HEK293 (cell line): ENCODE results near the gene COA8.

Experiments used
- CTCF ChIA-PET: fragments of 350-600 bp; formaldehyde crosslinking; extraction: SDS; loops from one replicate; lab custom pipeline; 2021; ENCODE audit warnings: antibody characterized with exemption; lab: Yijun Ruan, JAX
- POLR2A ChIA-PET: fragments of 300-600 bp; formaldehyde crosslinking; extraction: SDS; loops from one replicate; lab custom pipeline; 2020; ENCODE audit warnings: antibody characterized with exemption, inconsistent platforms; lab: Yijun Ruan, JAX
- H3K27ac ChIP-seq: fragments of 200-500 bp; sonication (Bioruptor generic); 2 replicates; pipeline ENCODE4 v1.5.1; 2014; ENCODE audit warnings: low read depth, low read length, control low read depth, inconsistent platforms; ENCODE audit errors: extremely low read depth
- H3K36me3 ChIP-seq, 2 experiments: fragments of 200-500 bp in 1 of 2; sonication (Bioruptor generic) in 1 of 2; 1 replicate in 1 of 2; 2 replicates in 1 of 2; pipeline ENCODE4 v1.5.1; 2014 to 2017; ENCODE audit warnings: inconsistent platforms in 2 of 2, low read length in 2 of 2; ENCODE audit not compliant: control insufficient read depth in 2 of 2, insufficient read depth in 1 of 2
- H3K4me1 ChIP-seq: fragments of 200-500 bp; sonication (Bioruptor generic); 2 replicates; pipeline ENCODE4 v1.5.1; 2014; ENCODE audit warnings: mild to moderate bottlenecking, low read length, inconsistent platforms; ENCODE audit not compliant: control insufficient read depth, insufficient read depth
- H3K4me3 ChIP-seq: 2 replicates; pipeline ENCODE4 v1.5.1; 2011; ENCODE audit warnings: low read depth, mild to moderate bottlenecking, control low read depth, low read length, moderate library complexity
- H3K9me3 ChIP-seq: fragments of 200-500 bp; sonication (Bioruptor generic); 2 replicates; pipeline ENCODE4 v1.5.1; 2014; ENCODE audit warnings: low read depth, low read length, inconsistent platforms; ENCODE audit not compliant: control insufficient read depth, insufficient read depth
- GLIS2 ChIP-seq: fragments of 450-650 bp; formaldehyde crosslinking; IDR thresholded peaks from 2 replicates; pipeline ENCODE4 v1.5.1; 2016; ENCODE audit warnings: missing biosample characterization, missing genetic modification characterization
- IKZF3 ChIP-seq: fragments of 450-650 bp; IDR thresholded peaks from 2 replicates; pipeline ENCODE4 v1.5.0; 2018; ENCODE audit warnings: missing biosample characterization, mild to moderate bottlenecking, missing genetic modification characterization, moderate library complexity
- MEIS1 ChIP-seq: sonication (generic); formaldehyde crosslinking; IDR thresholded peaks from 2 replicates; pipeline ENCODE4 v1.8.1; 2022; ENCODE audit warnings: missing genetic modification reagents, mild to moderate bottlenecking, borderline replicate concordance
- SP3 ChIP-seq: fragments of 450-650 bp; formaldehyde crosslinking; IDR thresholded peaks from 2 replicates; pipeline ENCODE4 v1.5.1; 2016; ENCODE audit warnings: missing biosample characterization, missing genetic modification characterization
- ZBTB8A ChIP-seq: fragments of 450-650 bp; formaldehyde crosslinking; IDR thresholded peaks from 2 replicates; pipeline ENCODE4 v1.5.1; 2016; ENCODE audit warnings: missing biosample characterization, missing genetic modification characterization
- ZFP69B ChIP-seq: fragments of 450-650 bp; formaldehyde crosslinking; IDR thresholded peaks from 2 replicates; pipeline ENCODE4 v1.5.1; 2016; ENCODE audit warnings: missing biosample characterization, missing genetic modification characterization
- ZNF202 ChIP-seq: fragments of 450-650 bp; formaldehyde crosslinking; IDR thresholded peaks from 2 replicates; pipeline ENCODE4 v1.5.1; 2016; ENCODE audit warnings: missing biosample characterization, missing genetic modification characterization, borderline replicate concordance
- ZNF302 ChIP-seq: fragments of 450-650 bp; formaldehyde crosslinking; IDR thresholded peaks from 2 replicates; pipeline ENCODE4 v1.5.1; 2016; ENCODE audit warnings: missing biosample characterization, missing genetic modification characterization, low read depth
- ZNF311 ChIP-seq: fragments of 450-650 bp; formaldehyde crosslinking; IDR thresholded peaks from 2 replicates; pipeline ENCODE4 v1.5.1; 2017; ENCODE audit warnings: missing biosample characterization, missing genetic modification characterization, borderline replicate concordance
- ZNF391 ChIP-seq: fragments of 450-650 bp; formaldehyde crosslinking; IDR thresholded peaks from 2 replicates; pipeline ENCODE4 v1.5.1; 2016; ENCODE audit warnings: low read depth, missing biosample characterization, missing genetic modification characterization, borderline replicate concordance
- ZNF629 ChIP-seq: fragments of 450-650 bp; formaldehyde crosslinking; IDR thresholded peaks from 2 replicates; pipeline ENCODE4 v1.5.1; 2017; ENCODE audit warnings: missing biosample characterization, missing genetic modification characterization
- ZNF777 ChIP-seq: fragments of 450-650 bp; formaldehyde crosslinking; IDR thresholded peaks from 2 replicates; pipeline ENCODE4 v1.5.1; 2017; ENCODE audit warnings: missing biosample characterization, missing genetic modification characterization, borderline replicate concordance
- ZXDB ChIP-seq: fragments of 450-650 bp; formaldehyde crosslinking; IDR thresholded peaks from 2 replicates; pipeline ENCODE4 v1.5.1; 2016; ENCODE audit warnings: missing biosample characterization, missing genetic modification characterization
- TF ChIP-seq, protein P1 (sequence below): fragments of 450-650 bp; formaldehyde crosslinking; IDR thresholded peaks from 2 replicates; pipeline ENCODE4 v1.5.1; 2017; ENCODE audit warnings: missing biosample characterization, missing genetic modification characterization
- TF ChIP-seq, protein P2 (sequence below): fragments of 450-650 bp; formaldehyde crosslinking; IDR thresholded peaks from 2 replicates; pipeline ENCODE4 v1.5.1; 2016; ENCODE audit warnings: missing biosample characterization, missing genetic modification characterization, borderline replicate concordance
- TF ChIP-seq, protein P3 (sequence below): fragments of 450-650 bp; formaldehyde crosslinking; IDR thresholded peaks from 2 replicates; pipeline ENCODE4 v1.5.1; 2016; ENCODE audit warnings: missing biosample characterization, missing genetic modification characterization, low read depth
- TF ChIP-seq, protein P4 (sequence below): fragments of 450-650 bp; formaldehyde crosslinking; IDR thresholded peaks from 2 replicates; pipeline ENCODE4 v1.5.1; 2016; ENCODE audit warnings: missing biosample characterization, missing genetic modification characterization
- TF ChIP-seq, protein P5 (sequence below): fragments of 450-650 bp; formaldehyde crosslinking; IDR thresholded peaks from 2 replicates; pipeline ENCODE4; 2016; ENCODE audit warnings: missing biosample characterization, missing genetic modification characterization
- TF ChIP-seq, protein P6 (sequence below): fragments of 450-650 bp; formaldehyde crosslinking; IDR thresholded peaks from 2 replicates; pipeline ENCODE4 v1.5.1; 2016; ENCODE audit warnings: missing biosample characterization, missing genetic modification characterization, low read depth
- TF ChIP-seq, protein P7 (sequence below): fragments of 450-650 bp; formaldehyde crosslinking; IDR thresholded peaks from 2 replicates; pipeline ENCODE4 v1.5.1; 2016; ENCODE audit warnings: missing biosample characterization, missing genetic modification characterization
- TF ChIP-seq, protein P8 (sequence below): fragments of 450-650 bp; IDR thresholded peaks from 2 replicates; pipeline ENCODE4 v1.5.1; 2018; ENCODE audit warnings: missing biosample characterization, mild to moderate bottlenecking, missing genetic modification characterization

COA8 gene

DNA sequence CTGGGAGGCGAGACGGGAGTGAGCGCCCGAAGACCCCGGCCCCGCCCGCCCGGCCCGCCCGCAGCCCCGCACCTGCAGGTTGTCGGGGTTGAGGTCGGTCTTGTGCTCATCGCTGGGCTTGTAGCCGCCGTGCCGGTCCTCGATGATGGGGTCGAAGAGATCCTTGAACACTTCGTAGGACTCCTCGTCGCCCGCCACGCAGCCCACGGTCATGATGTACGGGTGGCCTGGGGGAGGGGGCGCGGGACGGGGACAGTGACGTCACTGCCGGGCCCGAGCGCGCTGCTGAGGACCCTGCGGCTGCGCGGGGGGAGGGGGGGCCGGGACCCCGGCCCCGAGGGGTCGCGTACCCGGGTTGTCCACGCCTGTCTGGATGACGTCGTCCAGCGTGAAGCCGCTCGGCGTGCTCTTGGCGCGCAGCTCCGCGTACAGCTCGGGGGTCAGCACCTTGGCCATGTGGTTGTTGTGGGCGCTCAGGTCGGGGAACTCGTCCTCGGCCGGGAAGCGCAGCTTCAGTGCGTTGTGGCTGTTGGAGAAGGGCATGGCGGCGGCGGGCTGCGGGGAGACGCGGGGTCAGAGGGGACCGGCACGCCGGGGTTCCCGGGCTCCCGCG lies 40.7 kb upstream of the COA8 start:
- ChIA-PET POLR2A (interaction anchor here (0.7 to 3.3 kb wide), 13 partner anchors 9 to 188 kb away, joined by 3 to 19 read pairs (median 5); partner anchors contain the start of genes BAG5 and EIF5), CTCF (interaction anchor here (0.7 to 1.1 kb wide), 2 partner anchors 9 to 16 kb away, joined by 3 read pairs; no protein-coding TSS in a partner anchor)
- H3K9me3 ChIP-seq: no peaks in the 10 kb centered on the region
- H3K4me3 ChIP-seq: peak overlapping the region; percentile 82
- peaks cover 0 to 33% of the 10 kb centered on the region in 2 experiments; a peak in 1 of 3 replicates for H3K36me3 ChIP-seq
- peaks cover 22% of the 10 kb centered on the region for H3K4me1 ChIP-seq
- H3K27ac ChIP-seq: peak overlapping the region; percentile 99
- TF ChIP-seq, protein P1, sequence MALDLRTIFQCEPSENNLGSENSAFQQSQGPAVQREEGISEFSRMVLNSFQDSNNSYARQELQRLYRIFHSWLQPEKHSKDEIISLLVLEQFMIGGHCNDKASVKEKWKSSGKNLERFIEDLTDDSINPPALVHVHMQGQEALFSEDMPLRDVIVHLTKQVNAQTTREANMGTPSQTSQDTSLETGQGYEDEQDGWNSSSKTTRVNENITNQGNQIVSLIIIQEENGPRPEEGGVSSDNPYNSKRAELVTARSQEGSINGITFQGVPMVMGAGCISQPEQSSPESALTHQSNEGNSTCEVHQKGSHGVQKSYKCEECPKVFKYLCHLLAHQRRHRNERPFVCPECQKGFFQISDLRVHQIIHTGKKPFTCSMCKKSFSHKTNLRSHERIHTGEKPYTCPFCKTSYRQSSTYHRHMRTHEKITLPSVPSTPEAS (tag by site-specific recombination): no peak
- TF ChIP-seq, protein P2, sequence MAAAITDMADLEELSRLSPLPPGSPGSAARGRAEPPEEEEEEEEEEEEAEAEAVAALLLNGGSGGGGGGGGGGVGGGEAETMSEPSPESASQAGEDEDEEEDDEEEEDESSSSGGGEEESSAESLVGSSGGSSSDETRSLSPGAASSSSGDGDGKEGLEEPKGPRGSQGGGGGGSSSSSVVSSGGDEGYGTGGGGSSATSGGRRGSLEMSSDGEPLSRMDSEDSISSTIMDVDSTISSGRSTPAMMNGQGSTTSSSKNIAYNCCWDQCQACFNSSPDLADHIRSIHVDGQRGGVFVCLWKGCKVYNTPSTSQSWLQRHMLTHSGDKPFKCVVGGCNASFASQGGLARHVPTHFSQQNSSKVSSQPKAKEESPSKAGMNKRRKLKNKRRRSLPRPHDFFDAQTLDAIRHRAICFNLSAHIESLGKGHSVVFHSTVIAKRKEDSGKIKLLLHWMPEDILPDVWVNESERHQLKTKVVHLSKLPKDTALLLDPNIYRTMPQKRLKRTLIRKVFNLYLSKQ (tag by site-specific recombination): no peak
- TF ChIP-seq, protein P3, sequence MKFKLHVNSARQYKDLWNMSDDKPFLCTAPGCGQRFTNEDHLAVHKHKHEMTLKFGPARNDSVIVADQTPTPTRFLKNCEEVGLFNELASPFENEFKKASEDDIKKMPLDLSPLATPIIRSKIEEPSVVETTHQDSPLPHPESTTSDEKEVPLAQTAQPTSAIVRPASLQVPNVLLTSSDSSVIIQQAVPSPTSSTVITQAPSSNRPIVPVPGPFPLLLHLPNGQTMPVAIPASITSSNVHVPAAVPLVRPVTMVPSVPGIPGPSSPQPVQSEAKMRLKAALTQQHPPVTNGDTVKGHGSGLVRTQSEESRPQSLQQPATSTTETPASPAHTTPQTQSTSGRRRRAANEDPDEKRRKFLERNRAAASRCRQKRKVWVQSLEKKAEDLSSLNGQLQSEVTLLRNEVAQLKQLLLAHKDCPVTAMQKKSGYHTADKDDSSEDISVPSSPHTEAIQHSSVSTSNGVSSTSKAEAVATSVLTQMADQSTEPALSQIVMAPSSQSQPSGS (tag by site-specific recombination): peak; percentile 94
- no peak for TF ChIP-seq ZFP69B (tag by site-specific recombination)
- no peak for TF ChIP-seq MEIS1 (CRISPR knock-in tag)
- TF ChIP-seq ZNF629 (tag by site-specific recombination): peak; percentile 79
- no peak for TF ChIP-seq ZNF202
- TF ChIP-seq, protein P4, sequence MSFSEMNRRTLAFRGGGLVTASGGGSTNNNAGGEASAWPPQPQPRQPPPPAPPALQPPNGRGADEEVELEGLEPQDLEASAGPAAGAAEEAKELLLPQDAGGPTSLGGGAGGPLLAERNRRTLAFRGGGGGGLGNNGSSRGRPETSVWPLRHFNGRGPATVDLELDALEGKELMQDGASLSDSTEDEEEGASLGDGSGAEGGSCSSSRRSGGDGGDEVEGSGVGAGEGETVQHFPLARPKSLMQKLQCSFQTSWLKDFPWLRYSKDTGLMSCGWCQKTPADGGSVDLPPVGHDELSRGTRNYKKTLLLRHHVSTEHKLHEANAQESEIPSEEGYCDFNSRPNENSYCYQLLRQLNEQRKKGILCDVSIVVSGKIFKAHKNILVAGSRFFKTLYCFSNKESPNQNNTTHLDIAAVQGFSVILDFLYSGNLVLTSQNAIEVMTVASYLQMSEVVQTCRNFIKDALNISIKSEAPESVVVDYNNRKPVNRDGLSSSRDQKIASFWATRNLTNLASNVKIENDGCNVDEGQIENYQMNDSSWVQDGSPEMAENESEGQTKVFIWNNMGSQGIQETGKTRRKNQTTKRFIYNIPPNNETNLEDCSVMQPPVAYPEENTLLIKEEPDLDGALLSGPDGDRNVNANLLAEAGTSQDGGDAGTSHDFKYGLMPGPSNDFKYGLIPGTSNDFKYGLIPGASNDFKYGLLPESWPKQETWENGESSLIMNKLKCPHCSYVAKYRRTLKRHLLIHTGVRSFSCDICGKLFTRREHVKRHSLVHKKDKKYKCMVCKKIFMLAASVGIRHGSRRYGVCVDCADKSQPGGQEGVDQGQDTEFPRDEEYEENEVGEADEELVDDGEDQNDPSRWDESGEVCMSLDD (tag by site-specific recombination): peak; percentile 91
- no peak for TF ChIP-seq SP3 (tag by site-specific recombination)
- no peak for TF ChIP-seq ZNF302 (tag by site-specific recombination)
- TF ChIP-seq, protein P5, sequence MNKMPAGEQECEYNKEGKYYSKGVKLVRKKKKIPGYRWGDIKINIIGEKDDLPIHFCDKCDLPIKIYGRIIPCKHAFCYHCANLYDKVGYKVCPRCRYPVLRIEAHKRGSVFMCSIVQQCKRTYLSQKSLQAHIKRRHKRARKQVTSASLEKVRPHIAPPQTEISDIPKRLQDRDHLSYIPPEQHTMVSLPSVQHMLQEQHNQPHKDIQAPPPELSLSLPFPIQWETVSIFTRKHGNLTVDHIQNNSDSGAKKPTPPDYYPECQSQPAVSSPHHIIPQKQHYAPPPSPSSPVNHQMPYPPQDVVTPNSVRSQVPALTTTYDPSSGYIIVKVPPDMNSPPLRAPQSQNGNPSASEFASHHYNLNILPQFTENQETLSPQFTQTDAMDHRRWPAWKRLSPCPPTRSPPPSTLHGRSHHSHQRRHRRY: 0 out of 2 replicates have a peak, but pooled peaks have one; percentile 45
- TF ChIP-seq, protein P6, sequence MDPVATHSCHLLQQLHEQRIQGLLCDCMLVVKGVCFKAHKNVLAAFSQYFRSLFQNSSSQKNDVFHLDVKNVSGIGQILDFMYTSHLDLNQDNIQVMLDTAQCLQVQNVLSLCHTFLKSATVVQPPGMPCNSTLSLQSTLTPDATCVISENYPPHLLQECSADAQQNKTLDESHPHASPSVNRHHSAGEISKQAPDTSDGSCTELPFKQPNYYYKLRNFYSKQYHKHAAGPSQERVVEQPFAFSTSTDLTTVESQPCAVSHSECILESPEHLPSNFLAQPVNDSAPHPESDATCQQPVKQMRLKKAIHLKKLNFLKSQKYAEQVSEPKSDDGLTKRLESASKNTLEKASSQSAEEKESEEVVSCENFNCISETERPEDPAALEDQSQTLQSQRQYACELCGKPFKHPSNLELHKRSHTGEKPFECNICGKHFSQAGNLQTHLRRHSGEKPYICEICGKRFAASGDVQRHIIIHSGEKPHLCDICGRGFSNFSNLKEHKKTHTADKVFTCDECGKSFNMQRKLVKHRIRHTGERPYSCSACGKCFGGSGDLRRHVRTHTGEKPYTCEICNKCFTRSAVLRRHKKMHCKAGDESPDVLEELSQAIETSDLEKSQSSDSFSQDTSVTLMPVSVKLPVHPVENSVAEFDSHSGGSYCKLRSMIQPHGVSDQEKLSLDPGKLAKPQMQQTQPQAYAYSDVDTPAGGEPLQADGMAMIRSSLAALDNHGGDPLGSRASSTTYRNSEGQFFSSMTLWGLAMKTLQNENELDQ (tag by site-specific recombination): no peak
- TF ChIP-seq ZNF777: no peak
- peak; percentile 79 for TF ChIP-seq GLIS2 (tag by site-specific recombination)
- no peak for TF ChIP-seq IKZF3 (tag by site-specific recombination)
- TF ChIP-seq, protein P7, sequence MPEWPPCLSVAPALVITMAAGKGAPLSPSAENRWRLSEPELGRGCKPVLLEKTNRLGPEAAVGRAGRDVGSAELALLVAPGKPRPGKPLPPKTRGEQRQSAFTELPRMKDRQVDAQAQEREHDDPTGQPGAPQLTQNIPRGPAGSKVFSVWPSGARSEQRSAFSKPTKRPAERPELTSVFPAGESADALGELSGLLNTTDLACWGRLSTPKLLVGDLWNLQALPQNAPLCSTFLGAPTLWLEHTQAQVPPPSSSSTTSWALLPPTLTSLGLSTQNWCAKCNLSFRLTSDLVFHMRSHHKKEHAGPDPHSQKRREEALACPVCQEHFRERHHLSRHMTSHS (tag by site-specific recombination): no peak
- no peak for TF ChIP-seq ZNF311 (tag by site-specific recombination)
- peak; percentile 61; the same call in 1 of the 2 replicates for TF ChIP-seq ZXDB (tag by site-specific recombination)
- no peak; the same call in 1 of the 2 replicates for TF ChIP-seq ZBTB8A (tag by site-specific recombination)
- peak; percentile 33; the same call in 1 of the 2 replicates for TF ChIP-seq ZNF391 (tag by site-specific recombination)
- TF ChIP-seq, protein P8, sequence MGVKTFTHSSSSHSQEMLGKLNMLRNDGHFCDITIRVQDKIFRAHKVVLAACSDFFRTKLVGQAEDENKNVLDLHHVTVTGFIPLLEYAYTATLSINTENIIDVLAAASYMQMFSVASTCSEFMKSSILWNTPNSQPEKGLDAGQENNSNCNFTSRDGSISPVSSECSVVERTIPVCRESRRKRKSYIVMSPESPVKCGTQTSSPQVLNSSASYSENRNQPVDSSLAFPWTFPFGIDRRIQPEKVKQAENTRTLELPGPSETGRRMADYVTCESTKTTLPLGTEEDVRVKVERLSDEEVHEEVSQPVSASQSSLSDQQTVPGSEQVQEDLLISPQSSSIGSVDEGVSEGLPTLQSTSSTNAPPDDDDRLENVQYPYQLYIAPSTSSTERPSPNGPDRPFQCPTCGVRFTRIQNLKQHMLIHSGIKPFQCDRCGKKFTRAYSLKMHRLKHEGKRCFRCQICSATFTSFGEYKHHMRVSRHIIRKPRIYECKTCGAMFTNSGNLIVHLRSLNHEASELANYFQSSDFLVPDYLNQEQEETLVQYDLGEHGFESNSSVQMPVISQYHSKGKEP (tag by site-specific recombination): no peak
